A549 (cell line): ENCODE results near the gene MT3. TPM values are rescaled to one million over a fixed set of nuclear protein-coding genes. Genes with fewer than 3 reads are reported as not detected.

Source experiments
- ATAC-seq, 2 experiments: fragments of 200-7000 bp in 1 of 2; fragments of >200 bp in 1 of 2; cut with Nextera tagmentation in 1 of 2; cut with Tn5 transposase in 1 of 2; 3 replicates each; pipeline versions ENCODE4 v1.8.0 to v1.9.1; 2018 to 2020; ENCODE audit warnings: mild to moderate bottlenecking in 1 of 2, moderate library complexity in 1 of 2
- CTCF ChIA-PET: fragments of 300-600 bp; sonication (Branson Sonifier 250); formaldehyde crosslinking; extraction: SDS; loops from one replicate; lab custom pipeline; 2021; ENCODE audit warnings: antibody characterized with exemption, inconsistent platforms; lab: Yijun Ruan, JAX
- POLR2A ChIA-PET: fragments of 350-600 bp; formaldehyde crosslinking; extraction: SDS; loops from one replicate; lab custom pipeline; 2021; ENCODE audit warnings: antibody characterized with exemption, inconsistent platforms; lab: Yijun Ruan, JAX
- DNase-seq, 2 experiments: peaks; one replicate each; pipeline versions ENCODE4 v3.0.0 to v3.0.0-alpha.2; 2011 to 2016; ENCODE audit warnings: low read depth in 1 of 2, low spot score in 1 of 2
- FAIRE-seq: peaks from 2 replicates; lab custom pipeline; 2011; peaks lifted over from hg19 to GRCh38; lab: Jason Lieb, UNC
- H3K27ac ChIP-seq, 2 experiments: fragments of >200 bp; sonication (Bioruptor Twin); formaldehyde crosslinking; 3 replicates each; pipeline ENCODE4 v1.5.1; 2016 to 2017
- H3K4me1 ChIP-seq: fragments of >200 bp; sonication (Bioruptor Twin); formaldehyde crosslinking; 3 replicates; pipeline ENCODE4 v1.6.1; 2016
- H3K4me2 ChIP-seq: fragments of >200 bp; sonication (Bioruptor Twin); formaldehyde crosslinking; 3 replicates; pipeline ENCODE4 v1.6.1; 2016
- H3K4me3 ChIP-seq: fragments of >200 bp; sonication (Bioruptor Twin); formaldehyde crosslinking; 3 replicates; pipeline ENCODE4 v1.5.1; 2016
- H3K9me3 ChIP-seq: fragments of >200 bp; sonication (Bioruptor Twin); formaldehyde crosslinking; 3 replicates; pipeline ENCODE4 v1.6.1; 2016
- CEBPB ChIP-seq, 2 experiments: fragments of >200 bp in 1 of 2; sonication (Bioruptor Twin) in 1 of 2; formaldehyde crosslinking in 1 of 2; IDR thresholded peaks; 2 replicates each; pipeline ENCODE4 v1.6.1; 2012 to 2016
- CHD4 ChIP-seq: fragments of 200-600 bp; sonication (generic); IDR thresholded peaks from 2 replicates; pipeline ENCODE4 v1.6.1; 2016; ENCODE audit warnings: antibody characterized with exemption, mild to moderate bottlenecking, borderline replicate concordance
- EHMT2 ChIP-seq: fragments of 200-600 bp; sonication (generic); IDR thresholded peaks from 2 replicates; pipeline ENCODE4 v1.6.1; 2016; ENCODE audit warnings: antibody characterized with exemption, low read depth, mild to moderate bottlenecking, moderate library complexity
- ELK1 ChIP-seq: fragments of 150-350 bp; IDR thresholded peaks from 2 replicates; pipeline ENCODE4 v1.6.1; 2014; ENCODE audit warnings: low read depth, mild to moderate bottlenecking, low read length
- ESRRA ChIP-seq: fragments of 150-350 bp; IDR thresholded peaks from 2 replicates; pipeline ENCODE4 v1.6.1; 2014; ENCODE audit warnings: mild to moderate bottlenecking, low read length, borderline replicate concordance
- FOSB ChIP-seq: fragments of 250-450 bp; sonication (Bioruptor Pico); IDR thresholded peaks from 2 replicates; pipeline ENCODE4 v1.5.0; 2020; ENCODE audit warnings: mild to moderate bottlenecking, moderate library complexity
- FOXS1 ChIP-seq: fragments of 250-450 bp; sonication (Bioruptor Pico); IDR thresholded peaks from 2 replicates; pipeline ENCODE4 v1.5.0; 2020; ENCODE audit warnings: mild to moderate bottlenecking, moderate library complexity
- HES2 ChIP-seq: fragments of >200 bp; sonication (Bioruptor Twin); formaldehyde crosslinking; IDR thresholded peaks from 2 replicates; pipeline ENCODE4 v1.6.1; 2016
- KDM5A ChIP-seq: fragments of 200-600 bp; sonication (generic); IDR thresholded peaks from 2 replicates; pipeline ENCODE4 v1.6.1; 2016; ENCODE audit warnings: antibody characterized with exemption, mild to moderate bottlenecking
- MAFK ChIP-seq: fragments of 450-650 bp; IDR thresholded peaks from 2 replicates; pipeline ENCODE4 v1.6.1; 2014; ENCODE audit not compliant: partially characterized antibody
- MAX ChIP-seq: IDR thresholded peaks from 2 replicates; pipeline ENCODE4 v1.6.1; 2012
- PBX3 ChIP-seq: IDR thresholded peaks from 2 replicates; pipeline ENCODE4 v1.6.1; 2012
- POLR2A ChIP-seq: IDR thresholded peaks from 2 replicates; pipeline ENCODE4 v1.6.1; 2012; ENCODE audit warnings: mild to moderate bottlenecking, low read length
- RNF2 ChIP-seq: fragments of 200-600 bp; sonication (generic); IDR thresholded peaks from 2 replicates; pipeline ENCODE4 v1.6.1; 2016; ENCODE audit warnings: low read depth, mild to moderate bottlenecking, antibody characterized with exemption, moderate library complexity, borderline replicate concordance
- SREBF2 ChIP-seq: fragments of 450-650 bp; IDR thresholded peaks from 2 replicates; pipeline ENCODE4 v1.6.1; 2014; ENCODE audit warnings: mild to moderate bottlenecking, moderate library complexity
- WGBS: methylation state at CpG from one replicate; pipeline ENCODE4 v1.1.6; 2017; ENCODE audit errors: missing lambda C conversion rate; 5-methylcytosine and 5-hydroxymethylcytosine counted together
- polyA plus RNA-seq, 4 experiments: library from polyadenylated mRNA; depleted of rRNA in 3 of 4; stranded (reverse); fragments of >200 nt; fragmentation: RNase III in 1 of 4; extraction: RNeasy Plus Mini Kit Qiagen cat#74134 plus additional on column Dnase treatment in 1 of 4; gene quantifications; 2 replicates in 3 of 4; 3 replicates in 1 of 4; pipeline ENCODE4 v1.2.3, GENCODE V29; 2011 to 2017

The MT3 gene
- polyA plus RNA-seq, 2 of the 4 experiments (the other 2 are of a cell fraction): 0.16 to 0.21 TPM

GRCh38 chr16:56591377-56592060 is 2.2 kb downstream of the MT3 start:
- Histone ChIP-seq H3K4me3 (no peak overlapping the region), H3K4me1 (no peaks in the 10 kb centered on the region), H3K27ac (no peak overlapping the region), H3K4me2 (no peak overlapping the region)
- POLR2A ChIA-PET: no interaction called here
- DNase-seq: no peak
- no peak for TF ChIP-seq PBX3
- TF ChIP-seq HES2: no peak
- TF ChIP-seq POLR2A: no peak
- TF ChIP-seq ESRRA: no peak
- TF ChIP-seq, all 56 proteins: peak for 0
- ATAC-seq: no peak
- no peak for FAIRE-seq
- CTCF ChIA-PET: interaction anchor here (0.9 to 3.2 kb wide), 7 partner anchors 9 to 77 kb away, joined by 3 to 22 read pairs (median 6); no protein-coding TSS in a partner anchor
- no peaks in the 10 kb centered on the region for H3K9me3 ChIP-seq
- 74% methylated on average over 4 of the region's 4 CpGs for WGBS

- CTCF ChIA-PET: interaction anchor here (1.0 kb wide), 1 partner anchor 109 kb away, joined by 3 read pairs; no protein-coding TSS in a partner anchor
These were observed 4.4 kb downstream of the MT3 start for GRCh38 chr16:56593573-56594291.

GRCh38 chr16:56594292-56594619 is 4.9 kb downstream of the MT3 start:
- POLR2A ChIA-PET: no interaction called here
- CTCF ChIA-PET: interaction anchor here (1.0 kb wide), 1 partner anchor 108 kb away, joined by 3 read pairs; no protein-coding TSS in a partner anchor
- H3K9me3 ChIP-seq: no peaks in the 10 kb centered on the region
- TF ChIP-seq SREBF2 (no peak), CEBPB (IDR thresholded peaks at IDR 0.05) (no peak), RNF2 (no peak), FOSB (CRISPR knock-in tag) (no peak), ELK1 (no peak), MAFK (no peak), KDM5A (no peak), MAX (no peak), FOXS1 (CRISPR knock-in tag) (no peak), HES2 (no peak)
- FAIRE-seq: no peak
- H3K27ac ChIP-seq: no peak overlapping the region
- no peak for ATAC-seq
- DNase-seq: no peak
- 67% methylated on average over 5 of the region's 5 CpGs for WGBS
- H3K4me3 ChIP-seq: no peak overlapping the region
- no peak overlapping the region for H3K4me2 ChIP-seq
- no peaks in the 10 kb centered on the region for H3K4me1 ChIP-seq

More at GRCh38 chr16:56593573-56594291, 4.4 kb downstream of the MT3 start:
- no peak overlapping the region for H3K27ac ChIP-seq
- H3K4me3 ChIP-seq: no peak overlapping the region
- ATAC-seq (no peak), DNase-seq (no peak), FAIRE-seq (no peak)
- H3K4me2 ChIP-seq: no peak overlapping the region
- TF ChIP-seq CHD4 (no peak), EHMT2 (no peak), ELK1 (no peak)
- H3K4me1 ChIP-seq: no peaks in the 10 kb centered on the region
- no peaks in the 10 kb centered on the region for H3K9me3 ChIP-seq
- POLR2A ChIA-PET: no interaction called here
- WGBS: 81% methylated on average over 6 of the region's 6 CpGs
